GM15510 (cell line): ENCODE results near the gene ETF1.

Experiments
- POLR2A ChIP-seq: IDR thresholded peaks from 3 replicates; pipeline ENCODE4 v1.6.1; 2011; ENCODE audit warnings: borderline replicate concordance; ENCODE audit not compliant: insufficient read length; ENCODE audit errors: extremely low read depth

The ETF1 gene

GRCh38 chr5:138466900-138467710 is 75.9 kb downstream of the ETF1 start:
- no peak for TF ChIP-seq POLR2A

- peak; percentile 11 for TF ChIP-seq POLR2A
These were observed 76.7 kb downstream of the ETF1 start for GRCh38 chr5:138466125-138466899.

- TF ChIP-seq POLR2A: peak; percentile 93
These were observed 77.5 kb downstream of the ETF1 start, which contains the start of gene EGR1 for GRCh38 chr5:138465261-138466124. Gene EGR1 (plus strand): TSS chr5:138465479. CDS start chr5:138465762, 283 bp downstream.

- peak; percentile 75 for TF ChIP-seq POLR2A
These were observed 78.4 kb downstream of the ETF1 start for GRCh38 chr5:138464388-138465260.

GRCh38 chr5:138464008-138464387 is 79.0 kb downstream of the ETF1 start:
- peak; percentile 71 for TF ChIP-seq POLR2A

- TF ChIP-seq POLR2A: no peak
These were observed 79.5 kb downstream of the ETF1 start for GRCh38 chr5:138463419-138464007.

- no peak for TF ChIP-seq POLR2A
These were observed 81.5 kb downstream of the ETF1 start for GRCh38 chr5:138461343-138462125.

- TF ChIP-seq POLR2A: no peak
These were observed 82.9 kb downstream of the ETF1 start for GRCh38 chr5:138460032-138460693.

- no peak for TF ChIP-seq POLR2A
These were observed 83.6 kb downstream of the ETF1 start for GRCh38 chr5:138459311-138459933.

- TF ChIP-seq POLR2A: no peak
These were observed 84.2 kb downstream of the ETF1 start for GRCh38 chr5:138458856-138459255.

GRCh38 chr5:138458384-138458783 is 84.7 kb downstream of the ETF1 start:
- no peak for TF ChIP-seq POLR2A

GRCh38 chr5:138457531-138458275 is 85.3 kb downstream of the ETF1 start:
- no peak for TF ChIP-seq POLR2A
